HG03159 (cell line): ENCODE results near the gene THEM5.

Experiments
- ATAC-seq: cut with Tn5 transposase; IDR thresholded peaks from one replicate; pipeline ENCODE4 v1.9.1; 2021; ENCODE audit warnings: mild to moderate bottlenecking, moderate library complexity; ENCODE audit not compliant: unreplicated experiment

THEM5 gene

GRCh38 chr1:151840421-151840820 is 13.1 kb downstream of the THEM5 start:
- ATAC-seq, result no peak

- ATAC-seq, result no peak
Measured at GRCh38 chr1:151839457-151840403, 13.8 kb downstream of the THEM5 start, which contains the start of gene C2CD4D. TSS of gene C2CD4D (minus strand) at chr1:151839820. CDS start at chr1:151838989, 831 bp downstream.

GRCh38 chr1:151839082-151839412 is 14.5 kb downstream of the THEM5 start:
- no peak for ATAC-seq

DNA sequence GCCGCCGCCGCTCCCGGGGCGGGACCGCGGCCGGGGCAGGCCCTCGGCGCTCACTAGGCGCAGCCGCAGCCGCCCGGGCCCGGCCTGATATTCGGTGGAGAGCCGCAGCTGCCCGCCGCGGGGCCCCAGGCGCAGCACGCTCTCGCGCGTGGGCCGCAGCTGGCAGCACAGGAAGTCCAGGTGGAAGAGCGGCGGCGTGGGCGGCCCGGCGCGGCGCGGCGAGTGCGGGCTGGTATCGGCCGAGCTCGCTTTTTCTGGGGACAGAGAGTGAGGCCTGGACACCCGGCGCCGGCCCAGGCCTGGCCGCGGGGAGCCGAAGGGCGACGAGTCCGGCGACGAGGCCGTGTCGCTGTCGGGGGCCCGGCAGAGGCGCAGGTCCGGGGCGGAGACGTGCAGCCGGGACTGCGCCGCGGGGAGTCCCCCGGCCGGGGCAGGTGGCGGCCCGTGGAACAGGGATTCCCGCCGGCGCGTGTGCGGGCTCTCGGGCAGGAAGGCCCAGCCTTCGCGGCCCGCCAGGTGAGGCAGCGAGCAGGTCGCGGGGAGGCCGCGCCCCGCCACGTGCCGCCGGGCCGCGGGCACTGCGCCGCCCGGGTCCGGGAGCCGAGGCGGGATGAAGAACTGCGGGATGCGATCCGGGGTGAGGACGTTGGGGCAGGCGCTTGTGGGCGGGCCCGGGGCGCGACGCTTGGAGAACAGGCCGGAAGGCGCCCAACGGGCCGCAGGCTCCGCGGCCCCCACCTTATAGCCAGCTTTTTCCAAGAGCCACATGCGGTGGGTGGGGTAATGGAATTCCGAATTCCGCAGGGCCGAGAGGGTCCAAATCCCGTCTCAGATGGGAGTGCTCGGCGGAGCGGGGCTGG is 15.1 kb downstream of the THEM5 start:
- ATAC-seq, result no peak

DNA sequence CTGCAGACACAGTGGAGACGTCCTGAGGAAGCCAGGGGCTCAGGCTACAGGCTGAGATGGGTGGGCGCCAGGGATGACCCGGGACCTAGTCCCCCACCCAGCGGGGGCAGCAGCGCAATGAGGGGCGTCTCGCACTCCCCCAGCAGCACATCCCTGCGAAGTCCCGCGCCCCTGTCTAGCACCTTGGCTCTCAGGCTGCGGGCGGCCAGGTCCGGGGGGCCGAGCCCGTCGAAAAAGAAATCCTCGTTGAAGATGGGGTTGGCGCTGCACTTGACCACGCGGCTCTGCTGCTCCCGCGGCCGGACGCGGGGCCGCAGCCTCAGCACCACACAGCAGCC is 15.7 kb downstream of the THEM5 start:
- ATAC-seq, result no peak

DNA sequence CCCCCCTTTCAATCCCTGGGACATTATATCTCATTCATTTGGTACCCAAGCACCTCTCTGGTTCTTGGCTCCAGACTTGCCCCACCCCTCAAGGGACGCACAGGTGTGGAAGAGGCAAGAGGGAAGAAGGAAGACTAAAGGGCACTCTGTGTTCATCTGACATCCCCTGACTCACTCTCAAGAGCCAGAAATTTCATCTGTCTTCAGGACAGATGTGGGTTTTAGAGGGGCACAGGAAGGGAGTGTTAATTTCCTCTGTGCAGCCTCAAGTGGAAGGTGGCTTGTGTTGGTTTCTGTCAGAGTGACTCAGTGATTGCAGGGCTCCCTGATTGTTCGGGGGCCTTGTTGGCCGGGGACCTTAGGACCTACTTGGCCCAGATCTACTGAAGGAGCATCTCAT is 16.3 kb downstream of the THEM5 start:
- ATAC-seq, result no peak

- no peak for ATAC-seq
Measured at GRCh38 chr1:151835596-151835995, 17.9 kb downstream of the THEM5 start.

GRCh38 chr1:151834239-151834638 is 19.3 kb downstream of the THEM5 start:
- no peak for ATAC-seq

GRCh38 chr1:151833172-151833900 is 20.2 kb downstream of the THEM5 start:
- no peak for ATAC-seq

DNA sequence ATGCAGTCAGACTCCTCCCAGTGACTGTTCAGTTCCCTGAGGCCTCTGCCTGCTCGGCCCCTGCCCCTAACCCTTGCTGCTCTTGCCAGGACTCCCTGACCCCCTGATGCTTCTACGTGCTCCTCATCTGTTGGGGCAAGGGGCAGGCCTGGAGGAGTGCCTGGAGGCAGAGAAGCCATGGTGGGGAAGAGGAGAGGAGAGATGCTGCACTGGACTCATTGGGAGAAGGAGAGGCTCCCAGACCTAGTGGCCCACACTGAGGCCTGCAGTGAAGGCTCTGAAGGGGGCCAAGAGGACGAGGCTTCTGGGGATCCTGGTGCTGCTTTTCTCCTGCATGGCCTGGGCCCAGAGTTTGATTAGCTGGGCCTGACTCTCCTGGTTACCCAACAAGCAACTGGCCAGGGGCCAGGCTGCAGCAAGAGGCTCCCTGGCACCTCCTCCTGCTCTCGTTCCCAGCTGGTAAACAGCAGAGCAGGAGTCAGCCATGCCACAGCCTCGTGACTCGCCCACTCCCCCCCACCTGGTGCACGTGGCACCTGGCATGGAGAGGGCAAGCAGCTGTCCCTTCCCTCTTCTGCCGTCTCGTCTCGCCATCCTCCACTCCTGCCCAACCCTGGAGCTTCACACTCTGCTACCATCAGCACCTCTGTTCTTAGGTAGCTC is 21.1 kb downstream of the THEM5 start:
- ATAC-seq, result no peak

- no peak for ATAC-seq
Measured at GRCh38 chr1:151831605-151832004, 21.9 kb downstream of the THEM5 start, which contains the start of gene RORC. TSS of gene RORC (minus strand) at chr1:151831802. CDS start at chr1:151831764, 38 bp downstream.

DNA sequence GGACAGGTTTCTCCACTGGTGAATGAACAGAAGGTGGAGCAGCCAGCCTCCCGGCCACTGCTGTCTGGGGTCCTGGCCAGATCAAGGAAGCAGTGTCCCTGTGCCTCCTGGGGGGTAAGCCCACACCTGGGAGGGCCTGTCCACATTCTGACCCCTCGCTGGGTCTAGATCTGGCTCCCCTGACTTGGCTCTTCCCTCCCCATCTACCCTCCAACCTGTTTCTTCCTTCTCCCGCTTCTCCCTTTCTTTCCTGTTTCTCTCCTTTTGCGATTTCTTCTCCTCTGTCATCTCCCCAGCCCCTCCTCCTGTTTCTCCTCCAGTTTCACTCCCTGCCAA is 22.3 kb downstream of the THEM5 start:
- ATAC-seq, result no peak

DNA sequence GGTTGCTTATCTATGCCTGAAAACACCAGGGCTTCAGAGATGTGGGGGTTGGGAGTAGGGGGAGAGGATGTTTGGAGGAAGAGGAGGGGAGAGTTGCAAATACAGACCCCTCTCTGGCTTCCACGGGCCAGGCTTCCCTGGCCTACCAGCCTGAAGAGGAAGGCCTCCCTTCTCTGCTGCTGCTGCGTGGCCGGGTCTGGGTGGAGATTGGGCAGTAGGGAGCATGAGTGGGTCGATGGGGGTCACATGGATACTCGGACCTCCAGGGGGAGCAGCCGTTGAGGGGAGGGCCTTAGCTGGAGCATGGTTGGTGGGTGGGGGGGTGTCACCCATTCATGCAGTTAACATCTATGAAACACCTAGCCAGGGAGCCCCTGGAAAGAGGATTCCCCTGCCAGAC is 23.5 kb downstream of the THEM5 start:
- ATAC-seq, result no peak

GRCh38 chr1:151829352-151830046 is 24.0 kb downstream of the THEM5 start:
- no peak for ATAC-seq

DNA sequence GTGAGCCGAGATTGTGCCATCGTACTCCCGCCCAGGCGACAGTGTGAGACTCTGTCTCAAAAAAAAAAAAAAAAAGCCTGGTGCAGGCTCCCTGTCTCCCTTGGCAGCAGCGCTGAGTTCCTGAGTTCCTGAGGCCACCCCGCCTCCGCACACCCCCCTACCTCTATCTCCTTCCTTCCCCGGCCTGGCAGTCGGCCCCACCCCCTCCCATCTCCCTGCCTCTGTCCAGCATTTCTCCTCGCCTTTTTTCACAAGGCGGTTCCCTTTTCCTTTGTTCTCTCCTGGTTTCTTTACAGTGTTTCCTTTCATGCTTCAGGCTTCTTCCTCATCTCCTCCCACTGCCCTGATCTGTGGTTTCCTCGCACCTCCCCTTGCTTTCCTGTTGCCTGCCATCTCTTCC is 24.6 kb downstream of the THEM5 start:
- no peak for ATAC-seq

DNA sequence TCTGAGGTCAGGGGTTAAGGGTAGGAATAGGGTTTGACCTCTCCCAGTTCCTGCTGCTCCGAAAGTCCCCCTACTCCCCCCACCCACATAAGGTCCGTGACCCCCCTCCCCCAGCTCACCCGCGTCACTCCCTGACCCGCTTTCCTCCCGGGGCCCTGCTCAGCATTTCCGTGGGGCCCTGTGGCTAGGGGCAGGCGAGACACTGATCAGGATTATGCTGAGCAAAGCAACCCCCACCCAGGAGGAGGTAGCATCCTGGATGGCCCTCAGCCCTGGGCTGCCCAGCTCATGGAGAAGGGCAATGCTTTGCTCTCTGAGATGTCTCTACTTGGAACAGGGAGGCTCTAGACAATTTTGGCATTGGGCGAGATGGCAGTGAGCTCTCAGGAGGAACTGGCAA is 25.7 kb downstream of the THEM5 start:
- ATAC-seq, result no peak

DNA sequence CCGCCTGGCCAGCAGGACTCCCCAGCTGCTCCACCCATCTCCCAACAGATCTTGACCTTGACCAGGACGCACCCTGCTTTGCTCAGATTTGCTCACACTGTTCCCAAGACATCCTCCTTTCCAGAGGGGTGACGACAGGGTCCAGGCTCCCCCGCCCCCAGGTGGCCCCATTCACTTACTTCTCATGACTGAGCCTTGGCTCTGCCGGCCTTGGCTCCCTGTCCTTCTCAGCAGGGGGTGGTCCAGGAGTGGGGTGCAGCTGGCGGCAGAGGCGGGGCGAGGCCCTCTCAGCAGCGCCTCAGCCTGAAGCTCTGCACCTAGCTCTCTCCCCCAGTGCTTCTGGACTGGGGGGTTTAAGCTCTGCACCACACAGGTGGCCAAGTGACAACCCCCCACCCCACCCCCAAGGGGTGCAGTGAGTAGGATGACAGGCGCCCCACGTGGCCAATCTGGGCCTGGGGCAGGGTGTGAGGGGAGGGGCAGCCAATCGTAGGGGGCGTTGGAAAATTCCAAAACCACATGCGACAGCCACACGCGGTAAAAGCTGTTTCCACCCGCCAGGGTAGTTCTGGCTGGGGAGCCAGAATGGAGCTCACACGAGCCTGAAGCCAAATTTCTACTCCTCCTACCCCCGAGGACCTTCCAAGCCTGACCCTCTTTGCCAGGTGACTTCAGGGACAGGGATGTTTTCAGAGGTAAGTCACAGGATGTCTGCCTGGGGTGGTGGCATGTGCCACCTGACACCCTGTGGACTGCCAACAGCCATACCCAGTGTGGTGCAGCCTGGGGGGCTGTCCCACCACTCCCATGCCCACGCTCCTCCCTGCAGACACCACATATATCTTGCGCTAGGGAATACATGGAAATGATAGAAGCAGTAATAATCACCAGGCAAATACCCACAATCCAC is 27.5 kb downstream of the THEM5 start:
- no peak for ATAC-seq

DNA sequence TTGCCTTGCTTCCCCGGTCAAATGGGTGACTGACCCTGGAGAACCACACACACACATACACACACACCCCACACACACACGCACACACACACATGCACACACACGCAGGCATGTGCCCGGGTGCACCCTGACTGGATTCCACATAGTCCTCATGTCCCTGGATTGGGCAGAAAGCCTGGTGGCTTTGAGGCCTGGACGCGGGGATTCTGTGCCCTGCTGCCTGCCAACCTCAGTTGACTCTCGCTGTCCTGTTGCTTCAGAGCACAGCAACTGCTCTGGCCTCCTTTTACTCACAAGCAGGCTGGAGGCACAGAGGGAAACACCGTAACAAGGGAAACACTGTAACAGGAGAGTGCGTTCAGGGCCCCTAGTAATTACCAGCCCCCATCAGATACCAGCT is 28.3 kb downstream of the THEM5 start:
- ATAC-seq, result no peak

GRCh38 chr1:151823175-151823574 is 30.3 kb downstream of the THEM5 start:
- ATAC-seq, result no peak
